ENCODE data around the gene HES1. TPM values are rescaled to one million over a fixed set of nuclear protein-coding genes. Genes with fewer than 3 reads are reported as not detected.
A peak's percentile ranks its signal among the peaks of the same experiment; 100 is the strongest.

The HES1 gene
- polyA plus RNA-seq, 3 donors = 0.17 to 66.6 (median 0.26) TPM

GRCh38 chr3:194130807-194131589 lies 5.0 kb upstream of the HES1 start:
- no peak overlapping the region for H3K27ac ChIP-seq (ENCODE audit: low read depth in 1 of 2, low read length in 2 of 2)
- H3K36me3 ChIP-seq (replicated peaks in 1 of 2; ENCODE audit: control insufficient read depth in 1 of 2, insufficient read depth in 2 of 2, low read length in 2 of 2) = no peaks in the 10 kb centered on the region
- H4K20me1 ChIP-seq (ENCODE audit: insufficient read depth, low read length) = no peaks in the 10 kb centered on the region
- H3K4me2 ChIP-seq (replicated peaks; ENCODE audit: extremely low read depth, low read length, poor library complexity, severe bottlenecking) = no peak overlapping the region
- DNase-seq = no peak
- H3K9me3 ChIP-seq (replicated peaks in 1 of 2; ENCODE audit: control insufficient read depth in 1 of 2, insufficient read depth in 1 of 2, low read length in 2 of 2) = peaks cover 0 to 14% of the 10 kb centered on the region in 2 donors
- intact Hi-C loops (cut with micrococcal nuclease) = no loop called here
- H2AFZ ChIP-seq (ENCODE audit: insufficient read depth, low read depth, low read length, poor library complexity, severe bottlenecking) = no peak overlapping the region
- Mint-ChIP-seq H3K4me1 (peaks cover 14% of the 10 kb centered on the region), H3K27me3 (ENCODE audit: low read depth in 3 of 3) (peaks cover 63 to 84% (median 64%) of the 10 kb centered on the region in 3 donors), H3K4me3 (peak overlapping the region in 1 of 2 donors; percentile 64), H3K27ac (no peak overlapping the region), H3K36me3 (peaks cover 8 to 9% of the 10 kb centered on the region in 2 donors), H3K9me3 (peaks cover 0 to 15% (median 13%) of the 10 kb centered on the region in 7 donors)
- TF ChIP-seq CTCF (IDR thresholded peaks at IDR 0.05) = no peak
- no peak overlapping the region for H3K9ac ChIP-seq (ENCODE audit: insufficient read depth, low read length, poor library complexity, severe bottlenecking)
- WGBS (ENCODE audit: insufficient coverage) = 83% methylated on average over 13 of the region's 19 CpGs
- no peak overlapping the region for H3K4me3 ChIP-seq (replicated peaks in 1 of 3; ENCODE audit: low read depth in 2 of 3, low read length in 3 of 3)
- peaks cover 46 to 62% of the 10 kb centered on the region in 2 donors for H3K27me3 ChIP-seq (ENCODE audit: control insufficient read depth in 2 of 2, insufficient read depth in 2 of 2, low read length in 2 of 2)
- peaks cover 18 to 25% of the 10 kb centered on the region in 2 donors for H3K4me1 ChIP-seq (ENCODE audit: control insufficient read depth in 1 of 2, insufficient read depth in 2 of 2, low read length in 2 of 2)
- H3K79me2 ChIP-seq (ENCODE audit: insufficient read depth, low read length) = no peaks in the 10 kb centered on the region

DNA sequence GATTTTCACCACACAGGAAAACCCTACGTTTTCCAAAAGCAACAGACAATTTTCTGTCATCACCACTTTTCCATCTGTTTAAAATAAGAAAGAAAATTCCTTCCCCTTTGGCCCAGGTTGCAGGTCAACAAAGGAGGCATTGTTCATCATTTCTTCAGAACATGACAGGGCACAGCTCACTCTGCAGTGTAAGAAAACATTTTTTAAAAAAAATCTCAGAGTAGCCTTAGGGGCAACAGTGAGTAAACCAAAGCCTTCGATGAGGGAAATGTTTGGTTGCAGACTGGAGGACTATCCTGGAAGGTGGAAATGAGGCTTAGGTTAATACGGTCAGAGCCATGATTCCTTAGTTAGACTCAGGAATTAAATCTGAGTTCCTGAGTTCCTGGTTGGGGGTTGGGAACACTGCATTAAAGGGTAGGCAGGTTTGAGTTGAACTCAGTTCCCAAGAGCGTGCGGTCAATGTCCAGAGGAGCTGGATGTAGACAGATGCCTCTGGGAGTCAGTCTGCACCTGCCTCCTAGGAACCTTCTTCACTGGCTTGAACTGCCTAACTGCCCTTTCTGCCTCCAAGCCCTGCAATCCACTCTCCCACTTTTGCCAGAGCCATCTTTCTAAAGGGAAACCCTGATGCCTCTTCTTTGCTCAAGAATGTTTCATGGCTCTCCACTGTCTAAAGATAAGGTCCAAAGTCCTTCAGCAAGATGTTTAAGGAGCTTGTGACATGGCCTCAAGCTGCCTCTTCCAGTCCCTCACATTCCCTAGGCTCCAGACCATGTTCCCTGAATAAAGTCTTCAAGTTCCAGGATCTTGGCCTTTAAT lies 3.3 kb upstream of the HES1 start:
- H3K9me3 ChIP-seq (replicated peaks in 1 of 2; ENCODE audit: control insufficient read depth in 1 of 2, insufficient read depth in 1 of 2, low read length in 2 of 2) = peaks cover 2 to 19% of the 10 kb centered on the region in 2 donors
- no peaks in the 10 kb centered on the region for H3K79me2 ChIP-seq (ENCODE audit: insufficient read depth, low read length)
- no peak for DNase-seq
- peaks cover 57 to 75% of the 10 kb centered on the region in 2 donors for H3K27me3 ChIP-seq (ENCODE audit: control insufficient read depth in 2 of 2, insufficient read depth in 2 of 2, low read length in 2 of 2)
- no peak overlapping the region for H3K4me2 ChIP-seq (replicated peaks; ENCODE audit: extremely low read depth, low read length, poor library complexity, severe bottlenecking)
- Mint-ChIP-seq H3K9me3 (peaks cover 0 to 28% (median 18%) of the 10 kb centered on the region in 7 donors), H3K27ac (peak overlapping the region in 2 of 7 donors; percentile 23 to 56), H3K4me1 (peaks cover 30% of the 10 kb centered on the region), H3K36me3 (peaks cover 16 to 18% of the 10 kb centered on the region in 2 donors), H3K4me3 (peak overlapping the region in 1 of 2 donors; percentile 87), H3K27me3 (ENCODE audit: low read depth in 3 of 3) (peaks cover 71 to 89% (median 73%) of the 10 kb centered on the region in 3 donors)
- peaks cover 6% of the 10 kb centered on the region for H4K20me1 ChIP-seq (ENCODE audit: insufficient read depth, low read length)
- no peak for TF ChIP-seq CTCF (IDR thresholded peaks at IDR 0.05)
- intact Hi-C loops (cut with micrococcal nuclease) = no loop called here
- H3K27ac ChIP-seq (ENCODE audit: low read depth in 1 of 2, low read length in 2 of 2) = no peak overlapping the region
- H3K4me3 ChIP-seq (replicated peaks in 1 of 3; ENCODE audit: low read depth in 2 of 3, low read length in 3 of 3) = no peak overlapping the region
- 91% methylated on average over 5 of the region's 5 CpGs for WGBS (ENCODE audit: insufficient coverage)
- no peak overlapping the region for H3K9ac ChIP-seq (ENCODE audit: insufficient read depth, low read length, poor library complexity, severe bottlenecking)
- H3K36me3 ChIP-seq (replicated peaks in 1 of 2; ENCODE audit: control insufficient read depth in 1 of 2, insufficient read depth in 2 of 2, low read length in 2 of 2) = no peaks in the 10 kb centered on the region
- no peak overlapping the region for H2AFZ ChIP-seq (ENCODE audit: insufficient read depth, low read depth, low read length, poor library complexity, severe bottlenecking)
- H3K4me1 ChIP-seq (ENCODE audit: control insufficient read depth in 1 of 2, insufficient read depth in 2 of 2, low read length in 2 of 2) = peaks cover 35 to 42% of the 10 kb centered on the region in 2 donors

Data from CD14-positive monocyte (primary cell).